Uterus (tissue), 2 donors: ENCODE measurements around the gene LSAMP.

ENCODE experiments used
- CTCF ChIP-seq, 4 experiments: fragments of 200-600 bp in 2 of 4; fragments of 450-650 bp in 2 of 4; sonication (generic) in 2 of 4; IDR thresholded peaks; one replicate each; pipeline ENCODE4 v1.5.1; 2016 to 2019; ENCODE audit warnings: antibody characterized with exemption in 4 of 4, mild to moderate bottlenecking in 2 of 4, moderate library complexity in 1 of 4
- POLR2A ChIP-seq, 2 donors: fragments of 450-650 bp; IDR thresholded peaks; one replicate each; pipeline ENCODE4 v1.6.1; 2016; ENCODE audit warnings: antibody characterized with exemption in 2 of 2, mild to moderate bottlenecking in 1 of 2, moderate library complexity in 1 of 2

DNA sequence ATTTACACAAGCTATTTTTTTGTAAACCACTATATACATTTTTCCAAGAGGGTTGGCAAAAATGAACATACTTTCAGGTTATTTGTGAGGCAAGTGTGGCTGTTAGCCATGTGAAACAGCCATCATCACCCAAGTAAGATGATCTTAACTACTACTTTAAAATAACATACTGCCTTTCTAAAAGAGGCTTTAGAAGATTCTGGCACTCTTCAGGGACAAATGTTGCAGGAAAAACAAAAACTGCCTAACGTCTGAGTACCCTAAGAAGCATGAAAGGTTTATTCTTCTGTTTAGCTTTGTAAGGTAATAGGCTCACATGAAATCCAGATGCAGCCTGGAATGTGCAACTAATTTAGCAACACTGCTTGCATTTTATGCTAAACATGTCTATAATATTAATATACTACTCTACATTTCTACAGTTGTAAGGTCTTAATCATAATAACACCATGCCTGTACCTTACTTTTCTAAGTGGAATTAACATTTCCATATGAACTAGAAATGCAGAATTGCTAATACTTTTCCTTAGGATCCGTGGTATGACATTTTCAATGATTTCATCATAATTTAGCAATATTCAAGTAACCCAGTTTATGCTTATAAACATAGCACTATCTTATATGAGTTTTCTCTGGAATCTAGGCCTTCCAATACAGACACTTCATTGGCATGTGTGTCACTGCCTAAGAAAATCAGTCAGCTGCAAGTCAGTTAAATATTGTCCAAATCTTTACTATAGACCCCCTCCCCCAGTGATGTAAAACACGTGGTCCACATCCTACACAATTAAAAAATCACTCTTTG is 4.5 kb upstream of the LSAMP start:
- TF ChIP-seq CTCF (IDR thresholded peaks at IDR 0.05) (no peak), POLR2A (IDR thresholded peaks at IDR 0.05) (no peak)
